Measurements from ENCODE around the gene VAPA.

DNA sequence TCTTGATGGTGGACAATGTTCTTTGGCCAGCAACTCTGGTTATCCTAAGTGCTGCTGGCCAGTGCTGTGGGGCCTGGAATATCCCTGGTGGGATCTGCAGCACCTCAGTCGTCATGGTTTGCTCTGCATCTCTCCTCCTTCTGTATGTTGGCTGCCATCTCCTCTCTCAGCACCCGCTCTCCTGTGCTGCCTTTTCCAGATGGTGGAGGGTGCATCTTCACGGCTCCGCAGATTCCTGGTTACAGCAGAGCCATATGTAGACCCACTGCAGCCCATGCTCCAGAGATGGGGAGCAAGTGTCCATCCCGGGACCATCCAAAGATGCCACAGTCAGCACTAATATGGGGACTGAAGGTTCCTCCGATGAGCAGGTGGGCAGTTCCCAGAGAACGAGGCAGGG lies 90.0 kb downstream of the VAPA start:
- TF ChIP-seq NFRKB (IDR thresholded peaks at IDR 0.05) (no peak), TARDBP (IDR thresholded peaks at IDR 0.05) (no peak)

Data from HEK293T (cell line).